ENCODE results near the gene PTPRG. TPM values are rescaled to one million over a fixed set of nuclear protein-coding genes. Genes with fewer than 3 reads are reported as not detected.

PTPRG gene
- total RNA-seq, 1 experiment from 2014 or later, result 0.74 TPM

DNA sequence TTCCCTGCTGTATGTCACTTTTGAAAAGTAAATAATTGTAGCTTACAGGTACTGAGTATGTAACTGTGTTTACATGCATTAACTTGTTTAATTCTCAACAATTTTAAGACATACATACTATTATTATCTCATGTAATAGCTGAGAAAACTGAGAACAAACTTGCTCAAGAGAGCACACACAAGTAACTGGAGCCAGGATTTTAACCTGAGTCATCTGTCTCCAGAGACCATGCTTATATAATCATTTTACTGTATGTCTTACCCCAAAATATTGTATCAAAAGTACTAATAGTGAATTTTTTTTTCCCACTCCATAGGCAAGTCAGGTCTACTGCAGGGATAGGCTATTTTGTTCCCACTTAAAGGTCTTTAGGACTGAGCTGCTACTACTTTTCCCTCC, 716.6 kb downstream of the PTPRG start:
- Histone ChIP-seq H3K4me3 (ENCODE audit: low read depth in 2 of 2, low read length in 2 of 2) (no peak overlapping the region), H3K4me1 (ENCODE audit: control insufficient read depth, insufficient read depth, low read length) (no peaks in the 10 kb centered on the region), H3K27ac (ENCODE audit: low read length) (no peak overlapping the region), H3K27me3 (ENCODE audit: control insufficient read depth, insufficient read depth, low read length) (no peaks in the 10 kb centered on the region), H3K9me3 (ENCODE audit: control insufficient read depth, insufficient read depth, low read depth, low read length) (no peaks in the 10 kb centered on the region), H3K36me3 (ENCODE audit: control insufficient read depth, insufficient read depth, low read length) (no peaks in the 10 kb centered on the region)
- no TSS peak for BruUV-seq (replicated peaks)
- CTCF ChIA-PET, result no interaction called here
- DNase-seq (ENCODE audit: low read depth, low spot score), result no peak
- in situ Hi-C loops (cut with HindIII; ENCODE audit: low pct_unique_long_range_greater_than_20kb, low sequenced_read_pairs), result no loop called here
- TF ChIP-seq, protein P1, sequence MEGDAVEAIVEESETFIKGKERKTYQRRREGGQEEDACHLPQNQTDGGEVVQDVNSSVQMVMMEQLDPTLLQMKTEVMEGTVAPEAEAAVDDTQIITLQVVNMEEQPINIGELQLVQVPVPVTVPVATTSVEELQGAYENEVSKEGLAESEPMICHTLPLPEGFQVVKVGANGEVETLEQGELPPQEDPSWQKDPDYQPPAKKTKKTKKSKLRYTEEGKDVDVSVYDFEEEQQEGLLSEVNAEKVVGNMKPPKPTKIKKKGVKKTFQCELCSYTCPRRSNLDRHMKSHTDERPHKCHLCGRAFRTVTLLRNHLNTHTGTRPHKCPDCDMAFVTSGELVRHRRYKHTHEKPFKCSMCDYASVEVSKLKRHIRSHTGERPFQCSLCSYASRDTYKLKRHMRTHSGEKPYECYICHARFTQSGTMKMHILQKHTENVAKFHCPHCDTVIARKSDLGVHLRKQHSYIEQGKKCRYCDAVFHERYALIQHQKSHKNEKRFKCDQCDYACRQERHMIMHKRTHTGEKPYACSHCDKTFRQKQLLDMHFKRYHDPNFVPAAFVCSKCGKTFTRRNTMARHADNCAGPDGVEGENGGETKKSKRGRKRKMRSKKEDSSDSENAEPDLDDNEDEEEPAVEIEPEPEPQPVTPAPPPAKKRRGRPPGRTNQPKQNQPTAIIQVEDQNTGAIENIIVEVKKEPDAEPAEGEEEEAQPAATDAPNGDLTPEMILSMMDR (IDR thresholded peaks at IDR 0.05), result no peak
- TF ChIP-seq SIN3A (IDR thresholded peaks at IDR 0.05; ENCODE audit: borderline replicate concordance, insufficient read depth, low read depth, low read length) (no peak), TCF7L2 (IDR thresholded peaks at IDR 0.05; ENCODE audit: low read depth, low read length) (no peak), POLR2AphosphoS5 (IDR thresholded peaks at IDR 0.05; ENCODE audit: low read depth, low read length) (no peak)
- TF ChIP-seq, protein P2, sequence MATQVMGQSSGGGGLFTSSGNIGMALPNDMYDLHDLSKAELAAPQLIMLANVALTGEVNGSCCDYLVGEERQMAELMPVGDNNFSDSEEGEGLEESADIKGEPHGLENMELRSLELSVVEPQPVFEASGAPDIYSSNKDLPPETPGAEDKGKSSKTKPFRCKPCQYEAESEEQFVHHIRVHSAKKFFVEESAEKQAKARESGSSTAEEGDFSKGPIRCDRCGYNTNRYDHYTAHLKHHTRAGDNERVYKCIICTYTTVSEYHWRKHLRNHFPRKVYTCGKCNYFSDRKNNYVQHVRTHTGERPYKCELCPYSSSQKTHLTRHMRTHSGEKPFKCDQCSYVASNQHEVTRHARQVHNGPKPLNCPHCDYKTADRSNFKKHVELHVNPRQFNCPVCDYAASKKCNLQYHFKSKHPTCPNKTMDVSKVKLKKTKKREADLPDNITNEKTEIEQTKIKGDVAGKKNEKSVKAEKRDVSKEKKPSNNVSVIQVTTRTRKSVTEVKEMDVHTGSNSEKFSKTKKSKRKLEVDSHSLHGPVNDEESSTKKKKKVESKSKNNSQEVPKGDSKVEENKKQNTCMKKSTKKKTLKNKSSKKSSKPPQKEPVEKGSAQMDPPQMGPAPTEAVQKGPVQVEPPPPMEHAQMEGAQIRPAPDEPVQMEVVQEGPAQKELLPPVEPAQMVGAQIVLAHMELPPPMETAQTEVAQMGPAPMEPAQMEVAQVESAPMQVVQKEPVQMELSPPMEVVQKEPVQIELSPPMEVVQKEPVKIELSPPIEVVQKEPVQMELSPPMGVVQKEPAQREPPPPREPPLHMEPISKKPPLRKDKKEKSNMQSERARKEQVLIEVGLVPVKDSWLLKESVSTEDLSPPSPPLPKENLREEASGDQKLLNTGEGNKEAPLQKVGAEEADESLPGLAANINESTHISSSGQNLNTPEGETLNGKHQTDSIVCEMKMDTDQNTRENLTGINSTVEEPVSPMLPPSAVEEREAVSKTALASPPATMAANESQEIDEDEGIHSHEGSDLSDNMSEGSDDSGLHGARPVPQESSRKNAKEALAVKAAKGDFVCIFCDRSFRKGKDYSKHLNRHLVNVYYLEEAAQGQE (IDR thresholded peaks at IDR 0.05; ENCODE audit: insufficient read depth in 1 of 2, low read depth in 2 of 2, low read length in 1 of 2), result no peak
- ATAC-seq, result no peak
- POLR2A ChIA-PET, result no interaction called here
- intact Hi-C loops (cut with micrococcal nuclease; ENCODE audit: unreplicated experiment), result no loop called here

DNA sequence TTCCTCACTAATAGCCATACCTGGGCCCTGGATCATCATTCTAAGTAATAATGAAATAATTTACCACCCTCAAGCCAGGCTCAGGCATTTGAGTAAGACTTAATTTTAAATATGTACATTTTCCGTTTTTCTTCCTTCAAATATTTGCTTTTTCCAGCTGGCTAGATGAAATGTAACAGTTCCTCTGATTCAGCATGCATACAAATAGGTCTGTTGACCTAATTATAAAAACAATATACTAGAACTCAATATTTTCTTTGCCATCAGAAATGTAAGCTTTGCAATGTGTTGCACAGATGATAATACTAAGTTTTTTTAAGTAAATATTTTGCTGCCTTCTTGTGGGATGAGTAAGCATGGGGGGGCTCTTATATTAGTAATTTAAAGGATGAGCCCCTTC, 720.4 kb downstream of the PTPRG start:
- POLR2A ChIA-PET, result no interaction called here
- DNase-seq (ENCODE audit: low read depth, low spot score), result no peak
- BruUV-seq (replicated peaks), result no TSS peak
- in situ Hi-C loops (cut with HindIII; ENCODE audit: low pct_unique_long_range_greater_than_20kb, low sequenced_read_pairs), result no loop called here
- Histone ChIP-seq H3K4me3 (ENCODE audit: low read depth in 2 of 2, low read length in 2 of 2) (no peak overlapping the region), H3K36me3 (ENCODE audit: control insufficient read depth, insufficient read depth, low read length) (no peaks in the 10 kb centered on the region), H3K4me1 (ENCODE audit: control insufficient read depth, insufficient read depth, low read length) (no peaks in the 10 kb centered on the region), H3K27me3 (ENCODE audit: control insufficient read depth, insufficient read depth, low read length) (no peaks in the 10 kb centered on the region), H3K27ac (ENCODE audit: low read length) (no peak overlapping the region), H3K9me3 (ENCODE audit: control insufficient read depth, insufficient read depth, low read depth, low read length) (no peaks in the 10 kb centered on the region)
- no peak for ATAC-seq
- CTCF ChIA-PET, result no interaction called here
- TF ChIP-seq SIN3A (IDR thresholded peaks at IDR 0.05; ENCODE audit: borderline replicate concordance, insufficient read depth, low read depth, low read length), result no peak
- no peak for TF ChIP-seq POLR2AphosphoS5 (IDR thresholded peaks at IDR 0.05; ENCODE audit: low read depth, low read length)
- TF ChIP-seq, protein P1 (IDR thresholded peaks at IDR 0.05), result no peak
- intact Hi-C loops (cut with micrococcal nuclease; ENCODE audit: unreplicated experiment), result no loop called here

All from Panc1 (cell line).